HCT116 (cell line): ENCODE measurements around the gene SAMD14.

ENCODE experiments used
- CBX3 ChIP-seq: IDR thresholded peaks from 2 replicates; pipeline ENCODE4 v1.6.1; 2012; ENCODE audit warnings: low read depth
- EZH2phosphoT487 ChIP-seq: fragments of 200-600 bp; IDR thresholded peaks from 2 replicates; pipeline ENCODE4 v1.6.1; 2018; ENCODE audit warnings: antibody characterized with exemption, borderline replicate concordance
- POLR2A ChIP-seq: IDR thresholded peaks from 2 replicates; pipeline ENCODE4 v1.7.0; 2011; ENCODE audit warnings: borderline replicate concordance; ENCODE audit not compliant: insufficient read depth, insufficient read length; ENCODE audit errors: extremely low read depth
- POLR2AphosphoS5 ChIP-seq: IDR thresholded peaks from 2 replicates; pipeline ENCODE4 v1.6.1; 2011; ENCODE audit warnings: mild to moderate bottlenecking, low read depth, low read length, moderate library complexity
- SIN3A ChIP-seq: IDR thresholded peaks from 2 replicates; pipeline ENCODE4 v1.6.1; 2012; ENCODE audit warnings: low read depth
- YY1 ChIP-seq: IDR thresholded peaks from 2 replicates; pipeline ENCODE4 v1.6.1; 2011; ENCODE audit warnings: low read length, low read depth, moderate library complexity, mild to moderate bottlenecking; ENCODE audit not compliant: insufficient replicate concordance; ENCODE audit errors: extremely low read depth
- TF ChIP-seq, protein P1 (sequence below), 3 experiments: fragments of 200-600 bp in 1 of 3; sonication (generic) in 1 of 3; IDR thresholded peaks in 2 of 3; conservative IDR thresholded peaks in 1 of 3; 2 replicates each; pipeline ENCODE4 v1.5.1; 2012 to 2017; ENCODE audit warnings: low read depth in 2 of 3, low read length in 2 of 3, antibody characterized with exemption in 1 of 3, borderline replicate concordance in 1 of 3, control low read depth in 1 of 3, mild to moderate bottlenecking in 1 of 3, mixed read lengths in 1 of 3, mixed run types in 1 of 3, moderate library complexity in 1 of 3; ENCODE audit not compliant: insufficient read depth in 1 of 3
- TF ChIP-seq, protein P2 (sequence below): IDR thresholded peaks from 2 replicates; pipeline ENCODE4 v1.6.1; 2012
- TF ChIP-seq, protein P3 (sequence below): IDR thresholded peaks from 2 replicates; pipeline ENCODE4 v1.6.1; 2011; ENCODE audit warnings: mild to moderate bottlenecking, low read length, moderate library complexity; ENCODE audit not compliant: insufficient replicate concordance; ENCODE audit errors: extremely low read depth

DNA sequence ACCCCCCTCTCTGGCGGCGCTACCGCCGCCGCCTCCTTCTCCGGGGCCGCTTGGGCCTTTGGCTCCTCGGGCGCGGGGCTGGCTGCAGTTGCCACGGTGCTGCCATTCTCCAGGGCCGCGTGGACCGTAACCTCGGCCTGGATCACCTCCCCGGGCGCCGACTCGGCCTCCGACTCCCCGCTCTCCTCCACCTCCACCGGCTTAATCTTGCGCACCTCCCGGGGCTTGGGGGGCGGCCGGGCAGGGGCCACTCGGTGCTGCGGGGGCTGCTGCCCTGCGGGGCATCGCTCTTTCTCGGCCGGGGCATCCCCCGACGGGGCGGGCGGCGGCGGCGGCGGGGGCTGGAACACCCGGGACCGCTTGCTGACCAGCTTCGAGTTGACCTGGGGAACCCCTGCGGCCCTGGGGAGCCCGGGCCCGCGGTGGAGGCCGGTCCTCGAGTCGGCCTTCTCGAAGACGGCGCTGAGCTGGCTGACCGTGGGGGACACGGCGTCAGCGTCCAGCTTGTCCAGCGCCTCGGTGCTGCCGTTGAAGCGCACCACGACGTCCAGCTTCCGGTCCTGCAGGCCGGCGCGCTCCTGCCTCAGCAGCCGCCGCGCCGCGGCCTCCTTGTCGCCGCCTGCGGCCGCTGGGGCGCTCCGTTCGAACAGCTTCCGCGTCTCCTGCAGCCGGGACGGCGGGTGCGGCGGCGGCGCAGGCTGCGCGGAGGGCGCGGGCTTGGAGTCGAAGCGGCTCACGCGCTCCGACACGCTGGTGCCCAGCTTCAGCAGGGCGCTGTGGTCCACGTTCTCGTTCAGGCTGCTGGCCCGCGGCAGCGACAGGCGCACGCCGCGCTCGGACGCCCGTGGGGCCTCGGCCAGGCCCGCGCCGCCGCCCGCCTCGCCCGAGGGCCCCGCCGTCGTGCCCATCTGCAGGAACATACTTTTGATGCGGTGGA, 19.7 kb upstream of the SAMD14 start:
- TF ChIP-seq EZH2phosphoT487 (no peak), POLR2AphosphoS5 (0 out of 2 replicates have a peak, but pooled peaks have one; percentile 18), YY1 (peak; percentile 4), POLR2A (peak; percentile 17), CBX3 (no peak), SIN3A (no peak)
- TF ChIP-seq, protein P1, sequence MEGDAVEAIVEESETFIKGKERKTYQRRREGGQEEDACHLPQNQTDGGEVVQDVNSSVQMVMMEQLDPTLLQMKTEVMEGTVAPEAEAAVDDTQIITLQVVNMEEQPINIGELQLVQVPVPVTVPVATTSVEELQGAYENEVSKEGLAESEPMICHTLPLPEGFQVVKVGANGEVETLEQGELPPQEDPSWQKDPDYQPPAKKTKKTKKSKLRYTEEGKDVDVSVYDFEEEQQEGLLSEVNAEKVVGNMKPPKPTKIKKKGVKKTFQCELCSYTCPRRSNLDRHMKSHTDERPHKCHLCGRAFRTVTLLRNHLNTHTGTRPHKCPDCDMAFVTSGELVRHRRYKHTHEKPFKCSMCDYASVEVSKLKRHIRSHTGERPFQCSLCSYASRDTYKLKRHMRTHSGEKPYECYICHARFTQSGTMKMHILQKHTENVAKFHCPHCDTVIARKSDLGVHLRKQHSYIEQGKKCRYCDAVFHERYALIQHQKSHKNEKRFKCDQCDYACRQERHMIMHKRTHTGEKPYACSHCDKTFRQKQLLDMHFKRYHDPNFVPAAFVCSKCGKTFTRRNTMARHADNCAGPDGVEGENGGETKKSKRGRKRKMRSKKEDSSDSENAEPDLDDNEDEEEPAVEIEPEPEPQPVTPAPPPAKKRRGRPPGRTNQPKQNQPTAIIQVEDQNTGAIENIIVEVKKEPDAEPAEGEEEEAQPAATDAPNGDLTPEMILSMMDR (IDR thresholded peaks at IDR 0.05 in 2 of 3, conservative IDR thresholded peaks at IDR 0.05 in 1 of 3; ENCODE audit: borderline replicate concordance in 1 of 3, insufficient read depth in 1 of 3, low read depth in 2 of 3, low read length in 2 of 3), result no peak
- TF ChIP-seq, protein P2, sequence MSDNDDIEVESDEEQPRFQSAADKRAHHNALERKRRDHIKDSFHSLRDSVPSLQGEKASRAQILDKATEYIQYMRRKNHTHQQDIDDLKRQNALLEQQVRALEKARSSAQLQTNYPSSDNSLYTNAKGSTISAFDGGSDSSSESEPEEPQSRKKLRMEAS, result no peak
- TF ChIP-seq, protein P3, sequence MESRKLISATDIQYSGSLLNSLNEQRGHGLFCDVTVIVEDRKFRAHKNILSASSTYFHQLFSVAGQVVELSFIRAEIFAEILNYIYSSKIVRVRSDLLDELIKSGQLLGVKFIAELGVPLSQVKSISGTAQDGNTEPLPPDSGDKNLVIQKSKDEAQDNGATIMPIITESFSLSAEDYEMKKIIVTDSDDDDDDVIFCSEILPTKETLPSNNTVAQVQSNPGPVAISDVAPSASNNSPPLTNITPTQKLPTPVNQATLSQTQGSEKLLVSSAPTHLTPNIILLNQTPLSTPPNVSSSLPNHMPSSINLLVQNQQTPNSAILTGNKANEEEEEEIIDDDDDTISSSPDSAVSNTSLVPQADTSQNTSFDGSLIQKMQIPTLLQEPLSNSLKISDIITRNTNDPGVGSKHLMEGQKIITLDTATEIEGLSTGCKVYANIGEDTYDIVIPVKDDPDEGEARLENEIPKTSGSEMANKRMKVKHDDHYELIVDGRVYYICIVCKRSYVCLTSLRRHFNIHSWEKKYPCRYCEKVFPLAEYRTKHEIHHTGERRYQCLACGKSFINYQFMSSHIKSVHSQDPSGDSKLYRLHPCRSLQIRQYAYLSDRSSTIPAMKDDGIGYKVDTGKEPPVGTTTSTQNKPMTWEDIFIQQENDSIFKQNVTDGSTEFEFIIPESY, result no peak
